Activated B cell treated with CpG ODN at 0.5 μM for 24 hours (primary cell): ENCODE measurements around the gene LRRK1. TPM values are rescaled to one million over a fixed set of nuclear protein-coding genes. Genes with fewer than 3 reads are reported as not detected.

ENCODE experiments used
- ATAC-seq: fragments of 200-7000 bp; cut with Tn5 transposase; one replicate; pipeline ENCODE4 v1.10.0; 2021; ENCODE audit warnings: low read depth, mild to moderate bottlenecking, moderate library complexity
- CTCF ChIA-PET: fragments of 350-600 bp; sonication (Branson Sonifier 250); formaldehyde crosslinking; loops from one replicate; lab custom pipeline; 2021; ENCODE audit warnings: antibody characterized with exemption; lab: Charles Lee
- POLR2A ChIA-PET: fragments of 350-600 bp; sonication (Branson Sonifier 250); formaldehyde crosslinking; loops from one replicate; lab custom pipeline; 2021; ENCODE audit warnings: antibody characterized with exemption; lab: Charles Lee
- DNase-seq: peaks from one replicate; pipeline ENCODE4 v3.0.0; 2022
- H3K27ac Mint-ChIP-seq: one replicate; pipeline ENCODE4 v1.8.0; 2020; ENCODE audit warnings: mixed read lengths
- H3K27me3 Mint-ChIP-seq: one replicate; pipeline ENCODE4 v1.8.0; 2021; ENCODE audit warnings: mixed read lengths
- H3K36me3 Mint-ChIP-seq: one replicate; pipeline ENCODE4 v1.8.0; 2021; ENCODE audit warnings: low read depth, mixed read lengths
- H3K4me1 Mint-ChIP-seq: one replicate; pipeline ENCODE4 v1.8.0; 2021; ENCODE audit warnings: mixed read lengths
- H3K4me3 Mint-ChIP-seq: one replicate; pipeline ENCODE4 v1.8.0; 2020; ENCODE audit warnings: mild to moderate bottlenecking, mixed read lengths
- H3K9me3 Mint-ChIP-seq: one replicate; pipeline ENCODE4 v1.8.0; 2020; ENCODE audit warnings: mixed read lengths
- CTCF ChIP-seq: fragments of 200-600 bp; IDR thresholded peaks from one replicate; pipeline ENCODE4 v1.8.0; 2022; ENCODE audit warnings: antibody characterized with exemption, mild to moderate bottlenecking
- intact Hi-C: fragments of 100-400 bp; cut with micrococcal nuclease; formaldehyde crosslinking; loops from one replicate; pipeline ENCODE4 v1.15.1; 2024
- total RNA-seq: library from RNA; stranded (reverse); gene quantifications from 2 replicates; pipeline ENCODE4 v1.2.3, GENCODE V29; 2022

LRRK1 gene
- total RNA-seq, 1 donor from 2014 or later: 43.5 TPM

DNA sequence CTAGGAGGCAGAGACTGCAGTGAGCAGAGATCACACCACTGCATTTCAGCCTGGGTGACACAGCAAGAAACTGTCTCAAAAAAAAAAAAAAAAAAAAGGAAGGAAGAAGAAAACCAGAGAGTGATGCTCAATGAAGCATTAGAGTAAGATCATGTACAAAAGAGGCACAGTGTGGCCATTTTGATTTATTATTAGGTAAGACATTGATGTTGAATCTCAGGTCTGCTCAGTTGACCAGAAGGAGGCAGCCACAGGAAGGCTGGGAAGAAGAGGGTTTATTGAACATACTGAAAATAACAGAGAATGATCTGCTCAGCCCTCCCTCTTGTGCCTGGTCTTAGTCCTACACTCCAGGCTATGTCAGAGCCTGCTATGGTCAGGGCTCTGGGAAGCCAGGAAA is 15.6 kb downstream of the LRRK1 start:
- no peak for TF ChIP-seq CTCF
- intact Hi-C loops: loop anchor here (1.0 kb wide), 1 partner anchor 14 kb away; no protein-coding TSS in a partner anchor
- DNase-seq: no peak
- Mint-ChIP-seq H3K27ac (peak overlapping the region; percentile 75), H3K4me3 (peak overlapping the region; percentile 19), H3K9me3 (no peaks in the 10 kb centered on the region), H3K4me1 (peaks cover 55% of the 10 kb centered on the region), H3K27me3 (no peaks in the 10 kb centered on the region), H3K36me3 (peaks cover 9% of the 10 kb centered on the region)
- ChIA-PET CTCF (interaction anchor here (0.7 to 2.6 kb wide), 3 partner anchors 13 to 72 kb away, joined by 3 to 11 read pairs (median 4); partner anchors contain the start of gene LRRK1), POLR2A (interaction anchor here (0.6 to 1.0 kb wide), 4 partner anchors 8 to 1581 kb away, joined by 3 to 14 read pairs (median 6); no protein-coding TSS in a partner anchor)
- ATAC-seq: peak; percentile 81

DNA sequence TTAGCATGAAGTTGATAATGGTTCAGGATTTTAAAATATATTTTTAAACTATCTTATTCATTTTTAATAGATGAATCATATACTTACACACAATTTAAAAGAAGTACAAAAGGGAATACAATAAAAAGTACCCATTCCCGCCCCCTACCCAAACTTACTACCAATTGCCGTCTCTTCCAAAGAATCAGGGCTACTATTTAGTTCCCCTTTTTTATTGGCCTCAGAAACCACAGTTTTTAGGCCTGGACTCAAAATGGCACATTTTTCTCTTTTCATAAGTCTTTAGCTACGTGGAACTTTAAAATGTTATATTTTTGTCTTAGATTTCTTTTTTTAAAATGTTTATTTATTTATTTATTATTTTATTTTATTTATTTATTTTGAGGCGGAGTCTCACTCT is 18.0 kb downstream of the LRRK1 start:
- no peak for TF ChIP-seq CTCF
- ChIA-PET POLR2A (no interaction called here), CTCF (interaction anchor here (2.6 kb wide), 1 partner anchor 19 kb away, joined by 11 read pairs; the partner anchor contains the start of gene LRRK1)
- intact Hi-C loops: no loop called here
- no peak overlapping the region for H3K4me3 Mint-ChIP-seq
- H3K4me1 Mint-ChIP-seq: peaks cover 36% of the 10 kb centered on the region
- H3K27me3 Mint-ChIP-seq: no peaks in the 10 kb centered on the region
- no peak overlapping the region for H3K27ac Mint-ChIP-seq
- ATAC-seq: no peak
- no peak for DNase-seq
- H3K9me3 Mint-ChIP-seq: no peaks in the 10 kb centered on the region
- peaks cover 5% of the 10 kb centered on the region for H3K36me3 Mint-ChIP-seq

DNA sequence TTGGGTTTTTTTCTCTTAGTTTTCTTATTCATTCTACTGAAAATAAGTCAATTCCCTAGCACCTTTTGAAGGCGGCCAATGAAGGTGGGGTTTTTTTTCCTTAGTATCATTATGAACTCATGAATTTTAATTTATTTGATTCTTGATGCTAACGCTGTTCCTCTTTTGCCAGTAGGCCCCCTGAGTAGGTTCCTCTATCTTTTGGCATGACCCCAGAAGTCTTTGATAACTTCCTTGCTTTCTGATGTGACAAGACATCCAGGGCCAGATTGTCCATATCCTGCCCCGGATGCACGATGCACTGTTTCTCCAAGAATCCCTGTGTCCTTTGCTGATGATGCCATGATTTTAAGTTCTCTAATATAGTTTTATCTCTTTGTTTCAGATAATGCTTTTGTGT is 20.6 kb downstream of the LRRK1 start:
- Mint-ChIP-seq H3K27ac (no peak overlapping the region), H3K27me3 (no peaks in the 10 kb centered on the region), H3K4me1 (peaks cover 34% of the 10 kb centered on the region), H3K36me3 (peaks cover 2% of the 10 kb centered on the region), H3K9me3 (no peaks in the 10 kb centered on the region), H3K4me3 (no peak overlapping the region)
- intact Hi-C loops: no loop called here
- ATAC-seq: no peak
- ChIA-PET CTCF (no interaction called here), POLR2A (interaction anchor here (2.3 kb wide), 1 partner anchor 13 kb away, joined by 11 read pairs; no protein-coding TSS in a partner anchor)
- DNase-seq: no peak
- TF ChIP-seq CTCF: no peak

GRCh38 chr15:100940767-100941379 is 21.7 kb downstream of the LRRK1 start:
- Mint-ChIP-seq H3K4me1 (peaks cover 25% of the 10 kb centered on the region), H3K27ac (no peak overlapping the region), H3K27me3 (no peaks in the 10 kb centered on the region), H3K36me3 (peaks cover 2% of the 10 kb centered on the region), H3K4me3 (no peak overlapping the region), H3K9me3 (no peaks in the 10 kb centered on the region)
- no peak for TF ChIP-seq CTCF
- intact Hi-C loops: loop anchor here (1.0 kb wide), 2 partner anchors 14 to 22 kb away; partner anchors contain the start of gene LRRK1
- ATAC-seq (peak; percentile 87), DNase-seq (no peak)
- POLR2A ChIA-PET: interaction anchor here (0.7 to 2.3 kb wide), 4 partner anchors 14 to 42 kb away, joined by 3 to 11 read pairs (median 4); no protein-coding TSS in a partner anchor
- CTCF ChIA-PET: interaction anchor here (0.7 to 1.3 kb wide), 4 partner anchors 14 to 68 kb away, joined by 3 to 4 read pairs (median 4); partner anchors contain the start of gene LRRK1

DNA sequence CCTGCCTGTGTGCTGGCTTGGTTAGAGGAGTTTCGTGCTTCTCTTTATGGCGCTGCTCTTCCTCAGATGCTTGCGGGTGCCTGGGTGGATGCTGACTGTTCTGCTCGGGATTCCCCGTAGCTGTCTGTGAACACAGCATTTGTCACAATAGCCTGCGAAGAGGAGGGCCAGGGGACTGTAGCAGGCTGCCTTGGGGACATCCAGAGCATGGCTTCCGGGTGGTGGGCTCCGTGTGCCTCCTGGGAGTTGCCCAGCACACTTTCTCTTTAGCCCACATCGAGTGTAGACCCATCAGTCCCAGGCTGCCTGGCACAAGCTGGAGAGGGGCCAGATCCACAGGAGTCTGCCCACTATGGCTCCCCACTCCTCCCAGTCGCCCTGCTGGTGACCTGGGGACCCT is 22.4 kb downstream of the LRRK1 start:
- Mint-ChIP-seq H3K27ac (peak overlapping the region; percentile 18), H3K27me3 (no peaks in the 10 kb centered on the region), H3K4me1 (peaks cover 24% of the 10 kb centered on the region), H3K36me3 (peaks cover 2% of the 10 kb centered on the region), H3K4me3 (no peak overlapping the region), H3K9me3 (no peaks in the 10 kb centered on the region)
- ATAC-seq (peak; percentile 66), DNase-seq (no peak)
- TF ChIP-seq CTCF: no peak
- ChIA-PET CTCF (no interaction called here), POLR2A (interaction anchor here (0.5 to 2.3 kb wide), 5 partner anchors 15 to 44 kb away, joined by 3 to 11 read pairs (median 4); no protein-coding TSS in a partner anchor)
- intact Hi-C loops: loop anchor here (1.0 kb wide), 2 partner anchors 14 to 22 kb away; partner anchors contain the start of gene LRRK1
